Measurements from ENCODE around the gene CDK9.
A peak's percentile ranks its signal among the peaks of the same experiment; 100 is the strongest.

The CDK9 gene

DNA sequence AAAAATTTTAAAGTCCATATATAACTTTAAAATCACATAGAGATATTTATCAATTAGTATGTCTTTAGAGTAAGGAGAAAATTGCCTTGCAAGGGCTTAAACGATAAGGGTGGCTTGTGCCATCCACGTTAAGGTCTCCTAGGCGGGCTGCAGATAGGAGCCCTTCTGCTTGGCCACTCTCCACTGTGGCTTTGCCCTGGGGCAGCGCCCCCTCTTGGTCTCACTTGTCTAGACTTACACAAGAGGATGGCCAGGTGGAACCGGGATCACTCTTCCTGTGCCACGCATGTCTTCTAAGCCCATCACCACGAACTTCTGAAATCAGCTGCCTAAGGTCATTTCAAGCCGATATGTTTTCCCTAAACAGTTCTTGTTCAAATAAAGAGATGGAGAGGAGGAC lies 19.8 kb downstream of the CDK9 start:
- DNase-seq = peak; percentile 48

DNA sequence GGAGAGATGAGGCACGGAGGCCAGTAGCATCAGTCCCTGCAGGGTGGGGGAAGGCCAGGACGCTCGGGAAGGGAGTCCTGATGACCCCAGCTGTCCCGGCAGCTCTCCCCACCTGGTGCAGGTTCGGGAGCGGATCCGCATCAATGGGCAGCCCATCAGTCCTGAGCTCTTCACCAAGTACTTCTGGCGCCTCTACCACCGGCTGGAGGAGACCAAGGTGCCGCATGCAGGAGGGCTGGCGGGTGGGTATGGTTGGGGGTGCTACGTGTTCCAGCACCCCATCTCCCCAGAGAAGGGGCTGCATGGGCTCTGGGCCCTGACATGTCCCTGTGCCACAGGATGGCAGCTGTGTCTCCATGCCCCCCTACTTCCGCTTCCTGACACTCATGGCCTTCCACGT lies 21.0 kb downstream of the CDK9 start:
- DNase-seq = no peak

- DNase-seq = no peak
These were observed 22.6 kb downstream of the CDK9 start for GRCh38 chr9:127808347-127809001.

GRCh38 chr9:127809002-127809539 lies 23.2 kb downstream of the CDK9 start:
- DNase-seq = no peak

- no peak for DNase-seq
These were observed 23.9 kb downstream of the CDK9 start for GRCh38 chr9:127809540-127810377.

GRCh38 chr9:127810378-127811187 lies 24.7 kb downstream of the CDK9 start:
- DNase-seq = no peak

DNA sequence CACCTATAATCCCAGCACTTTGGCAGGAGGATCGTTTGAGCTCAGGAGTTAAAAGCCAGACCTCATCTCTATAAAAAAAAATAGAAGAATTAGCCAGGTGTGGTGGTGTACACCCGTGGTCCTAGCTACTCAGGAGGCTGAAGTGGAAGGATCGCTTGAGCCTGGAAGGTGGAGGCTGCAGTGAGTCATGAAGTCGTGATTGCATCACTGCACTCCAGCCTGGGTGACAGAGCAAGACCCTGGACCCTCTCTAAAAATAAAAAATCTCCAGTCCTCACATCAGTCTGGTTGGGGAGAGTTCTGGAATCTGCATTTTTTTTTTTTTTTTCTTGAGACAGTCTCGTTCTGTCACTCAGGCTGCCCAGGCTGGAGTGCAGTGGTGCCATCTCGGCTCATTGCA lies 26.2 kb downstream of the CDK9 start:
- DNase-seq = no peak

DNA sequence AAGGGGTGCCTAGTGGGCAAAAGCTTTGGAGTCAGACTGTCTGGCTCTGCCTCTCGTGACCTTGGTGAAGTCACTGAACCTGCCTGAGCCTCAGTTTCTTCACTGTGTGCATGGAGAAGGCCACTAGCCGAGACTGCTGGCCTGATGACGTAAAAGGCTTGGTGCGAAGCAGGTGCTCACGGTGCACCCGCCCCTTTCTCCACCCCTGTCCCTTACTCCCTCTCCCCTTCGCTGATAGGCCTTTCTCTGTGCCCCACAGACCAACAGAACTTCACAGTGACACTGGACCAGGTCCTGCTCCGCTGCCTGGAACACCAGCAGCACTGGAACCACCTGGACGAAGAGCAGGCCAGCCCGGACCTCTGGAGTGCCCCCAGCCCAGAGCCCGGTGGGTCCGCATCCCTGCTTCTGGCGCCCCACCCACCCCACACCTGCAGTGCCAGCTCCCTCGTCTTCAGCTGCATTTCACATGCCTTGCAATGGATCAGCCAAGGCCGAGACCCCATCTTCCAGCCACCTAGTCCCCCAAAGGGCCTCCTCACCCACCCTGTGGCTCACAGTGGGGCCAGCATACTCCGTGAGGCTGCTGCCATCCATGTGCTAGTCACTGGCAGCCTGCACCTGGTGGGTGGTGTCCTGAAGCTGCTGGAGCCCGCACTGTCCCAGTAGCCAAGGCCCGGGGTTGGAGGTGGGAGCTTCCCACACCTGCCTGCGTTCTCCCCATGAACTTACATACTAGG lies 27.3 kb downstream of the CDK9 start:
- no peak for DNase-seq

DNA sequence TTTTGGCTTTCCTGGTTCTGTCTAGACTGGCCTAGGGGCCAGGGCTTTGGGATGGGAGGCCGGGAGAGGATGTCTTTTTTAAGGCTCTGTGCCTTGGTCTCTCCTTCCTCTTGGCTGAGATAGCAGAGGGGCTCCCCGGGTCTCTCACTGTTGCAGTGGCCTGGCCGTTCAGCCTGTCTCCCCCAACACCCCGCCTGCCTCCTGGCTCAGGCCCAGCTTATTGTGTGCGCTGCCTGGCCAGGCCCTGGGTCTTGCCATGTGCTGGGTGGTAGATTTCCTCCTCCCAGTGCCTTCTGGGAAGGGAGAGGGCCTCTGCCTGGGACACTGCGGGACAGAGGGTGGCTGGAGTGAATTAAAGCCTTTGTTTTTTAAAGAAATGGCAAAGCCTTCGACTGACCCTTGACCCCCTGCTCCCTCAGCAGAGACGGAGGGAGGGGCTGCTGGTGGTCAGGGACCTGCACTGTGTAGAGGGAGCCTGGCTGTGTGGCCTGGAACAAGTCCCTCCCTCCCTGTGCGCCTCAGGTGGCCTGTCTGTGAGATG lies 27.9 kb downstream of the CDK9 start:
- no peak for DNase-seq

DNA sequence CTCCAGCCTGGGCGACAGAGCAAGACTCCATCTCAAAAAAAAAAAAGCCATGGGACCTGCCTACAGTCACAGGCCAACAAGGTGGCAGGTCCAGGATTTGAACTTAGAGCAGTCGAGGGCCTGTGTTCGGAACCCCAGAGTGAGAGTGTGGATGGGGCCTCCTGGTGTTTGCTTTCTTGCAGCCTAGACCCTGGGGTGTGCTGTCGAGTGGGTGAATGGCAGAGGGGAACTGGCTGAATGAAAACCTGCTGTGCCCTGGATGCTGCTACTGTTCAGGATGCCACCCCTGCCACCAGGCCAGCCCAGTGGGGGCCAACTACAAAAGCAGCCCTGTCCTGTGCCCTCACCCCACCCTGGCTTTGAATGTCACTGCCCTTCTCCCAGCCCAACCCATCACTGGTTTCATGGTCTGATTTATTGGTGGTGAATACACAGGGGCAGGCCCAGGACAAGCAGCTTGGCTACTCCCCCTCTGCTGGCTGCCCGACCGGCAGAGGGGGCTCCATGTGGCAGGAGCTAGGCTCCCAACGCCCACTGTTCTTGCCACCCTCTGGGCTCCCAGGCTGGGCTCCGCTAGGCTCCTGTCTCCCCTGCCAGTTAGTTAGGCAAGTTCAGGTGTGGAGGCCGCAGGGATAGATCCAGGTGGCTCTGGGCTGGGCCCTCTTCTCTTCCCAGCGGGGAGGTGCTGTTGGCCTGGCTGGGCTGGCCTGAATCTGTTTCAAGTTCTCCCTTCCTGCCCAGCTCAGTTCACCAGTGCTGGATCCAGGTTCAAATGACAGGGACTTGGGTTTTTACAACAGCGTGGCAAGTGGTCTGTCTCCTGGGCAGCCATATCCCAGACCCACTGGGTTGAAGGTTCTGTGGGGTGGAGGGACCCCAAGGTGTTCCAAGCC lies 29.0 kb downstream of the CDK9 start:
- no peak for DNase-seq

DNA sequence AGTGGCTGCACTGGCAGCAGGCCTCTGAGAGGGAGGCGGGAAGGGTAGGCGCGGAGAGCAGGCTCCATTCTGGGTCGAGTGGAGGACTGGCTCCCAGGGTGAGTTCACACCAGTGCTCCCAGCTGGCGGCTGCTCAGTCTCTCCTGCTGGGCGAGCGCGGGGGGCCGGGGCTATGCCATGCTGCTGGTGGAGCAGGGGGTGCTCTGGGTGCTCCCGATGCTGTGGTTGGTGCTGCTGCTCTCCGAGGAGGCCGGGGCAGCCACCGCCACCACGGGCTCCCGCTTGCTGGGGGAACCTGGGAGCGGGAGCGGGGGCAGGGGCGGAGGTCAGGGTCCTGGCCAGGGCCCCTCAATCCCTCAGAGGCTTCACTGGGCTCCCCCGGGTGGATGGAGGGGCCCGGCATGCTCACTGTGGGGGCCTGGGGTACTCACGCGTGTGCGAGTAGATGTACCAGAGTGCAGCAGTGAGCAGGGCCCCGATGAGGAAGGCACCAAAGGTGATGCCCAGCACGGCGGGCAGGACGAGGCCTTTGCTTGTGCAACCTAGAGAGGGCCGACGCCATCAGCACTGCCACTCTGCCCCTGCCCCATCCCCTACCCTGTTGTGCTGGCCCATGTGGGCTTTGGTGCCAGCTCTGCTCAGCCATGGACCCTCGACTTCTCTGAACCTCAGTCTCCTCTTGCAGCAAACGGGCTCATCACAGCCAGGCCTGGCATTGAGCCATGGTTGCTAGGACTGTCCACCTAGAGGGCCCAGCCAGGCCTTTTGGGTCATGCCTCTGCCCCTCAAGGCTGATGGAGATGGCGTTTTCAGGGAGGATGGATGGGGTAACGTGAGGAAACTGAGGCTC lies 29.9 kb downstream of the CDK9 start:
- no peak for DNase-seq

DNA sequence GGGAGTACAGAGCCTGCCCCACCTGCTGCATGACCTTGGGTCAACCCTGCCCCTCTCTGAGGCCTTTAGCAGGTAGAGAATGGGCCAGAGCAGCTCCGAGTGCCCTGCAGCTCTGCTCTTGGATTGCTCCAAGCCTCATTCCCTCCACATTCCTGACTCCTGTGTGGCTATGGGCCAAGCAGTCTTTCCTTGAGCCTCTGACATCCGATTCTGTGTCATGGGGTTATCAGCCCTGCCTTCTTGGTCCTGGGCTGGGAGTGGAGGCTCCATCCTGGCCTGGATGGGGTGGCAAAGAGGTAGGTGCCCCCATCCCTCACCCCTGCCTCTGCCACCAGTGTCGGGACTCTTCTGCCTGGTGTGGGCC lies 30.5 kb downstream of the CDK9 start:
- DNase-seq = no peak

DNA sequence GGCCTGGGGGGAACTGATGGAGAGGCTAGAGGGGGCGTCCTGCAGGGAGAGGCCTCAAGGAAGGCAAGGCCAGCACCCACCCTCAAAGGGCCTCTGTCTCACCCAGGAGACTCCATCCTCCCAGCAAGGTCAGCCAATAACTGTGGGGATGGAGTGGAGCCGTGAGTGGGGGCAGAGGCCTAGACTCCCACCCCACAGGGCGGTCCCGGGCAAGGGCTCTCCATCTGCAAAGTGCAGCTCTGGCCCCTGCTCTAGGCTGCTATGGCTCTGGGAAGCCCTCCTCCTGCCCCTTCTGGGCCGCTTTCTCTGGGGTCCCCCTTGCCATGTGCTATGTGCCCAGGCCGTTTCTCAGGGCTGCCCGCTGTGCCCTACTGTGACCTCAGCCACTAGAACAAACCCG lies 30.9 kb downstream of the CDK9 start:
- DNase-seq = no peak

GRCh38 chr9:127817881-127818434 lies 32.1 kb downstream of the CDK9 start:
- no peak for DNase-seq

DNA sequence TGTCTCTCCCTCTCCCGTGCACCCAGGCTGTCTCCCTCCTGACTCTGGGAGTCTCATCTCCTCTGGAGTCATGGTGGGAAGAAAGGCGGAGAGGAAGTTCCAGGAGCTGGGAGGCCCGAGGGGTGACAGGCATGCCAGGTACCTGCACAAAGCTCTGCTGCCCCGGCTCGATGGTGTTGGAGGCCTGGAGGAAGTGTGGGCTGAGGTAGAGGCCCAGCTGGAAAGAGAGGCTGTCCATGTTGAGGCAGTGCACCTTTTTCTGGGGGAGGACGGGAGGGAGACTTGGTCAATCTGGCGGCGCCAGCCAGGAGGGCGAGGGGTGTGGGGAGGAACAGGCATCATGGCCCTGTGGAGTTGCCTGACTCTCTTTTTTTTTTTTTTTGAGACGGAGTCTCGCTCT lies 32.7 kb downstream of the CDK9 start:
- DNase-seq = no peak

- DNase-seq = no peak
These were observed 36.3 kb downstream of the CDK9 start for GRCh38 chr9:127822108-127822507.

GRCh38 chr9:127825319-127826051 lies 39.7 kb downstream of the CDK9 start:
- DNase-seq = no peak

DNA sequence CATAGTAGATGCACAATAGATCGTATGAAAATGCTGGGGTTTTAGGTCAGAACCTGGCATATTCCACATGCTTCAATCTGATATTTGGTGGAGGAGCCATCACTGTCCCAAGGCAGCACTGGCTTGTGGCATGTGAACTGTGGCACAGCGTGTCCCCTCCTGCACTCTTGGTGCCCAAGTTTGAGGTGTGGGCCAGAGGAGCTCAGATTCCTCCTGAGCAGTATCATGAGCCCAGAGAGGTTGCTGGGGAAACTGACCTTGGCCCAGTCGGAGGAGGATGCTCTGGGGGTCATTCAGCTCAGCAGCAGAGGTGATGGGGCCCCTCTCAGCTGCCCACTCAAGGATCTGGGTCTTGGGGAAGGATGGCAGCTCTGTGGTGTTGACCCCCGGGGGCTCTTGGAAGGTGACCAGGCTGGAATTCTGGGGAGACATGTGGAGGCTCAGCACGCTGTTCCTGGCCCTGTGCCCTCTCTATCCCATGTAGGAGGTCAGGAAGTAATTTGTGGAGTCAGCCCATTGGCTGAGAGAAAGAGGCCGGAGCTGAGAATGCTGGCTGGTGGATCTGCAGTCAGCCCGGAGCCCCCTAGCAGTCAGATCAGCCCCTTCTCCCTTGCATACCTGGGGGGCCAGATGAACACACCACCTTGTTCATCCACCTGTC lies 40.5 kb downstream of the CDK9 start:
- no peak for DNase-seq
